HG02610 (cell line): ENCODE measurements around the gene ADD2.
"Not testable (repeated sequence)": the region's sequence is repeated elsewhere in the genome, so short reads cannot be mapped to it uniquely, and the experiment has no call there.

Source experiments
- ATAC-seq: cut with Tn5 transposase; IDR thresholded peaks from one replicate; pipeline ENCODE4 v1.9.1; 2021; ENCODE audit warnings: mild to moderate bottlenecking, moderate library complexity; ENCODE audit not compliant: unreplicated experiment

ADD2 gene

GRCh38 chr2:70646420-70646818, 121.6 kb downstream of the ADD2 start:
- ATAC-seq, result no peak

- ATAC-seq, result no peak
Observed at GRCh38 chr2:70645733-70646419, 122.1 kb downstream of the ADD2 start.

GRCh38 chr2:70643715-70644114, 124.3 kb downstream of the ADD2 start:
- no peak for ATAC-seq

GRCh38 chr2:70641263-70641784, 126.7 kb downstream of the ADD2 start:
- no peak for ATAC-seq

GRCh38 chr2:70639841-70640436, 128.1 kb downstream of the ADD2 start:
- ATAC-seq, result no peak

- no peak for ATAC-seq
Observed at GRCh38 chr2:70638561-70638960, 129.4 kb downstream of the ADD2 start.

GRCh38 chr2:70633508-70633907, 134.5 kb downstream of the ADD2 start:
- ATAC-seq, result no peak

- no peak for ATAC-seq
Observed at GRCh38 chr2:70632966-70633365, 135.0 kb downstream of the ADD2 start.

- no peak for ATAC-seq
Observed at GRCh38 chr2:70632388-70632787, 135.6 kb downstream of the ADD2 start.

- ATAC-seq, result no peak
Observed at GRCh38 chr2:70630761-70631160, 137.2 kb downstream of the ADD2 start.

- ATAC-seq, result no peak
Observed at GRCh38 chr2:70627211-70627898, 140.6 kb downstream of the ADD2 start.

- ATAC-seq, result no peak
Observed at GRCh38 chr2:70626254-70626990, 141.6 kb downstream of the ADD2 start.

- not testable (repeated sequence) for ATAC-seq
Observed at GRCh38 chr2:70621536-70621935, 146.5 kb downstream of the ADD2 start.

- ATAC-seq, result no peak
Observed at GRCh38 chr2:70620020-70620419, 148.0 kb downstream of the ADD2 start.

- no peak for ATAC-seq
Observed at GRCh38 chr2:70619167-70619566, 148.8 kb downstream of the ADD2 start.

GRCh38 chr2:70616168-70616694, 151.8 kb downstream of the ADD2 start:
- ATAC-seq, result no peak

GRCh38 chr2:70615222-70615621, 152.8 kb downstream of the ADD2 start:
- ATAC-seq, result no peak

- no peak for ATAC-seq
Observed at GRCh38 chr2:70613521-70613920, 154.5 kb downstream of the ADD2 start.

GRCh38 chr2:70612574-70612973, 155.4 kb downstream of the ADD2 start:
- no peak for ATAC-seq

- ATAC-seq, result no peak
Observed at GRCh38 chr2:70608373-70608772, 159.6 kb downstream of the ADD2 start.

GRCh38 chr2:70607121-70607561, 160.9 kb downstream of the ADD2 start:
- no peak for ATAC-seq
